ENCODE data around the gene SETD2.
A peak's percentile ranks its signal among the peaks of the same experiment; 100 is the strongest.

DNA sequence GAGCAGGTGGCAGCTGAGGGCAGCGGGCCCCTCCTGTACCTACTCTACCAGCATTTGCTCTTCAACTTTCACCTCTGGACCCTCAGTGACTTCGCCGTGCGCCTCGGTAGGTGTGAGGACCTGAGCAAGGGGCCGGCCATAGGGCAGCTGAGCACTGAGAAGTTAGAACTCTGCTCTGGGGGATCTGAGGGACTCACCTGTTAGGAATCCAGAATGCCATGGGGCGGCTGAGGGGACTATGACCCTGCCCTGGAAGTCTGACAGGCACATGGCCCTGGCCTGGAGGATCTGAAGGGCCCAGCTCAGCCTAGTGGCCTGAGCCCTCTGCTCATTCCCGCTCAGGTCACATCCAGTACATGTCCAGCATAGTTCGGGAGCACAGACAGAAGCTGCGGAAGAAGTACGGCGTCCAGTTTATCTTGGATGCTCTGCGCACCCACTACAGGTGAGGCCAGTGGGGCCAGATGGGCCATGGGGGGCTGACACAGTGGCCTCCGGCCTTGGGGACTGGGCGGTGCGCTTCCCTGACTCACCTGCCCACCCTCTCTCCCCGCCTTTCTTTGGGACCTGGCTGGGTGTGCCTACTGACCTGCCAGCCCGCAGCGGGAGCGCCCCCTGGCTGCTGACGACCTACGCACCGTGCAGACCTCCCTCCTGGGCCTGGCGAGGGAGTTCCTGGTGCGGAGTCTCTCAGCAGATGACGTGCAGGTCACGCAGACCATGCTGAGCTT lies 165.6 kb downstream of the SETD2 start:
- TF ChIP-seq EZH2phosphoT487 (IDR thresholded peaks at IDR 0.05; ENCODE audit: borderline replicate concordance, low read length) (no peak), CTCF (IDR thresholded peaks at IDR 0.05; ENCODE audit: low read depth, low read length, poor library complexity, severe bottlenecking) (peak; percentile 93)

Measured in DOHH2 (cell line).